Neutrophil (primary cell): ENCODE measurements around the gene DNAJB11.
A peak's percentile ranks its signal among the peaks of the same experiment; 100 is the strongest.

Experiments
- H3K27ac ChIP-seq: fragments of 200-600 bp; sonication (generic); 2 replicates; pipeline ENCODE4 v1.5.1; 2016; ENCODE audit warnings: mild to moderate bottlenecking, moderate library complexity
- H3K27me3 ChIP-seq: fragments of 200-600 bp; sonication (generic); 2 replicates; pipeline ENCODE4 v1.6.0; 2016; ENCODE audit warnings: mild to moderate bottlenecking
- H3K36me3 ChIP-seq: fragments of 200-600 bp; sonication (generic); 2 replicates; pipeline ENCODE4 v1.5.1; 2017
- H3K4me1 ChIP-seq, 2 experiments: fragments of 200-600 bp in 1 of 2; sonication (generic) in 1 of 2; 1 replicate in 1 of 2; 2 replicates in 1 of 2; pipeline versions ENCODE4 v1.5.1 to v1.6.1; 2013 to 2016; ENCODE audit warnings: low read depth in 1 of 2, low read length in 1 of 2, mild to moderate bottlenecking in 1 of 2, moderate library complexity in 1 of 2; ENCODE audit not compliant: control insufficient read depth in 1 of 2, insufficient read depth in 1 of 2
- H3K4me3 ChIP-seq, 2 experiments: fragments of 200-600 bp in 1 of 2; sonication (generic) in 1 of 2; 1 replicate in 1 of 2; 2 replicates in 1 of 2; pipeline ENCODE4 v1.5.1; 2013 to 2016; ENCODE audit warnings: low read depth in 1 of 2, low read length in 1 of 2, mild to moderate bottlenecking in 1 of 2, moderate library complexity in 1 of 2
- H3K9me3 ChIP-seq: fragments of 200-600 bp; sonication (generic); 2 replicates; pipeline ENCODE4 v1.5.1; 2016
- TF ChIP-seq, protein P1 (sequence below): fragments of 200-600 bp; sonication (generic); IDR thresholded peaks from 2 replicates; pipeline ENCODE4 v1.5.1; 2016; ENCODE audit warnings: antibody characterized with exemption

Gene DNAJB11

DNA sequence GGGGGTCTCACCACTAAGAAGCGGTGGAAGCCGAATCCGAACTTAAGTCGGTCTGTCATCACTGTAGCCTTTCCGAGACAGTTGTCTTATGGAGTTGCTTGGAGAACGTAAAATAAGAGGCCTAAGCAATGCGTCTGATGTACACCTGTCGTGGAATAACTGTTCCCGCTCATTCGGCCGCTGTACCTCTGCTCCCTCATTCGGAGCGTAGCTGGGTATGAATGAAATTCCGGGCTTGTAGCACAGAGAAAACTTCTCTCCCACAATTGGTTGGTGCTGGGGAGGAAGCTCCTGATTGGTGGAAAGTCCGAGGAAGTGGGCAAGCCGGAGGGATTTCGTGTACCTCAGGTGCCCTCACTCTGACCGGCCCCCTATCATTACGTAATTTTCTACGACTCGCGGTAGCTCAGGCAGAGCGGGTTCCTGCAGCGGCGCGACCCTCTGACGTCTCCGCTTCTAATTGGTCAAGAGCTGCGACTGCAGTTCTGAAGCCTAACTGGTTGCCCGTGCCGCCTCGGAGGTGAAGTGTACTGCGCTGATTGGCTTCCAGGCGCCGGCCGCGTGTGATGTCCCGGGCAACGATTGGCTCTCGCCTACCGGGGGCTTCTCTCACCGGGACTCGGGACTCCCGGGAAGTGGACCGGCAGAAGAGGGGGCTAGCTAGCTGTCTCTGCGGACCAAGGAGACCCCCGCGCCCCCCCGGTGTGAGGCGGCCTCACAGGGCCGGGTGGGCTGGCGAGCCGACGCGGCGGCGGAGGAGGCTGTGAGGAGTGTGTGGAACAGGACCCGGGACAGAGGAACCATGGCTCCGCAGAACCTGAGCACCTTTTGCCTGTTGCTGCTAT is at the start of gene DNAJB11:
Gene DNAJB11 (plus strand): TSS at position 625 of the 845 bp plus-strand sequence. CDS start 178 bp downstream, at position 803.
- TF ChIP-seq, protein P1, sequence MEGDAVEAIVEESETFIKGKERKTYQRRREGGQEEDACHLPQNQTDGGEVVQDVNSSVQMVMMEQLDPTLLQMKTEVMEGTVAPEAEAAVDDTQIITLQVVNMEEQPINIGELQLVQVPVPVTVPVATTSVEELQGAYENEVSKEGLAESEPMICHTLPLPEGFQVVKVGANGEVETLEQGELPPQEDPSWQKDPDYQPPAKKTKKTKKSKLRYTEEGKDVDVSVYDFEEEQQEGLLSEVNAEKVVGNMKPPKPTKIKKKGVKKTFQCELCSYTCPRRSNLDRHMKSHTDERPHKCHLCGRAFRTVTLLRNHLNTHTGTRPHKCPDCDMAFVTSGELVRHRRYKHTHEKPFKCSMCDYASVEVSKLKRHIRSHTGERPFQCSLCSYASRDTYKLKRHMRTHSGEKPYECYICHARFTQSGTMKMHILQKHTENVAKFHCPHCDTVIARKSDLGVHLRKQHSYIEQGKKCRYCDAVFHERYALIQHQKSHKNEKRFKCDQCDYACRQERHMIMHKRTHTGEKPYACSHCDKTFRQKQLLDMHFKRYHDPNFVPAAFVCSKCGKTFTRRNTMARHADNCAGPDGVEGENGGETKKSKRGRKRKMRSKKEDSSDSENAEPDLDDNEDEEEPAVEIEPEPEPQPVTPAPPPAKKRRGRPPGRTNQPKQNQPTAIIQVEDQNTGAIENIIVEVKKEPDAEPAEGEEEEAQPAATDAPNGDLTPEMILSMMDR: peak; percentile 74

DNA sequence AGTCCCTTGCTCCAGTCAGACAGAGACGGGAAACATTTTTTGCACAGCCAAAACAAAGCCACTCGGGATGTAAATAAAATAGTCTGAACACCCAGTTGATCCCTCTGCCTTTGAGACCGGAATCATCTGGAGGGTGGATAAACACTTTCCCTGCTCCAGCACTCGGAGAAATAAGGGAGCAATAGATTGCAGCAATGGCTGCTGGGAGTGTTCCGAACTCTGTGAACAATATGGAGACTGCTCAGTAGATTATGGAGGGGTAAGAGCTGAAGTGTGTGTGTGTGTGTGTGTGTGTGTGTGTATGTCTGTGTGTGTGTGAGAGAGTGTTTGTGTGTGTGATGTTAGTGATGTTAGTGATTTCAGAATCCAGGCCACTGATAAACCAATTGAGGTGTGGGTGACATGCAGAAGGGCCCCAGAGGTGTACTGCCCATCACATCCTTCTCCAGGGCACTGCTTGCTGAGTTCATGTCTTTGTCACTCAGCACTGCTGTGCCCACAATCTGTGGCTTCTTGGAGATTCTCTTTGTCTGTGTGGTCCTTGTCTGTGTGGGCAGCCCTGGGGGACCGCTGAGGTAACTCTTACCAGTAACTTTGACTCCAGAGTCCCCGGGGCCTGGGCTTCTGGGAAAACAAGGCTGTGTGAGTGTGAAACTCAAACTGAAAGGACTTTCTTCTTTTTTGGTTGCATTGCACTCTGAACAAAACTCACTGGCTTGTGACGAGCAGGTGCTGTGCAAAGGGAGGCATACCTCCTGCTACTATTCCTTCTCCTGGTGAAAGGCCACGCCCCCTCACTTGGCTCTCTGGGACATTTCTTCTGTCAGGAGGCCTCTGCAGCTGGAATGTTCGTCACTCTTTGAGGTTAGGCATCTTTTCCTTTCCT is 49.3 kb upstream of the DNAJB11 start:
- no peak overlapping the region for H3K4me3 ChIP-seq
- peaks cover 8 to 16% of the 10 kb centered on the region in 2 experiments for H3K4me1 ChIP-seq
- H3K27ac ChIP-seq: no peak overlapping the region
- H3K36me3 ChIP-seq: no peaks in the 10 kb centered on the region
- TF ChIP-seq, protein P1: no peak
- no peaks in the 10 kb centered on the region for H3K27me3 ChIP-seq
- H3K9me3 ChIP-seq: peaks cover 5% of the 10 kb centered on the region

More for the DNA sequence above, at the start of gene DNAJB11:
- Histone ChIP-seq H3K9me3 (no peaks in the 10 kb centered on the region), H3K4me1 (peaks cover 36% of the 10 kb centered on the region in 2 experiments), H3K36me3 (peaks cover 12% of the 10 kb centered on the region), H3K4me3 (peak within 1 kb of the TSS; percentile 83 to 94), H3K27ac (peak within 1 kb of the TSS; percentile 93), H3K27me3 (no peaks in the 10 kb centered on the region)

DNA sequence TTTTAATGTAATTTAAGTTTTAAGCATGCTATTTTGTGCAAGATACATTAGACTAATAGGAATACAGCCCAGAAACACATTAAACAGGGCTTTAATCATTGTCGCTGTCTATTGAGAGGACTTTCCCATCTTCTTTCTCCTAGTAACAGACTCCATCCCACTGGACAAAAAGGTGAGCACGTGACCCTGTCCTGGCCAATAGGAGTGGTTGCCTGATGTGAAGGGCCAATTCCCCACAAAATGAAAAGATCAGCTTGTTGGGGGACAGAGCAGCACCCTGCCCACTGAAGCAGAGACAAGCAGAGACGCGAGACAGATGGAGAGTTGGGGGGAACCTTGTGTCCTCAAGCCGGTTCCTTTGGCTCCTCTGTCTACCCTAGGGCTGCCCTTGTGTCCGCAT is 47.5 kb upstream of the DNAJB11 start:
- TF ChIP-seq, protein P1: no peak
- H3K36me3 ChIP-seq: no peaks in the 10 kb centered on the region
- peaks cover 8 to 16% of the 10 kb centered on the region in 2 experiments for H3K4me1 ChIP-seq

DNA sequence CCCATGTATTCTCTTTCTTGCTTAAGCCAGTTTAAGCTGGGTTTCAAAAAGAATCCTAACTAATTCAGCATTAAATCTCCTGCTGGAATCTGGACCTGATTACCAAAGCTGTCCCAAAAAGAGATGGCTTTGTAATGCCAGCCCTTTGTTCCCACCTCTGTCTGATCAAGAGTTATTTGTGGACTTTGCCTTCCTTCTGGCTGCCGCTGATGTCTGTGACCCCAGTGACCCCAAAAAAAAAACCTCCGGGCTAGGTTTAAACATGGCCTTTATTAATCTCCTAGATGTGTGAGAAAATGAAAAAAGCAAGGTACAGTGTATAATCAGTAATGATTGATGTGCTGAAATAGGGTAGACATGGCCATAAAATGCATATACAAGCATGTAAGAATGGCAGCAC is 47.1 kb upstream of the DNAJB11 start:
- H3K27me3 ChIP-seq: no peaks in the 10 kb centered on the region
- H3K27ac ChIP-seq: no peak overlapping the region
- TF ChIP-seq, protein P1: no peak
- H3K36me3 ChIP-seq: no peaks in the 10 kb centered on the region
- H3K9me3 ChIP-seq: no peaks in the 10 kb centered on the region
- H3K4me3 ChIP-seq: no peak overlapping the region
- peaks cover 8 to 13% of the 10 kb centered on the region in 2 experiments for H3K4me1 ChIP-seq

More for the DNA sequence above, 47.5 kb upstream of the DNAJB11 start:
- Histone ChIP-seq H3K27ac (no peak overlapping the region), H3K27me3 (no peaks in the 10 kb centered on the region), H3K9me3 (no peaks in the 10 kb centered on the region), H3K4me3 (no peak overlapping the region)

DNA sequence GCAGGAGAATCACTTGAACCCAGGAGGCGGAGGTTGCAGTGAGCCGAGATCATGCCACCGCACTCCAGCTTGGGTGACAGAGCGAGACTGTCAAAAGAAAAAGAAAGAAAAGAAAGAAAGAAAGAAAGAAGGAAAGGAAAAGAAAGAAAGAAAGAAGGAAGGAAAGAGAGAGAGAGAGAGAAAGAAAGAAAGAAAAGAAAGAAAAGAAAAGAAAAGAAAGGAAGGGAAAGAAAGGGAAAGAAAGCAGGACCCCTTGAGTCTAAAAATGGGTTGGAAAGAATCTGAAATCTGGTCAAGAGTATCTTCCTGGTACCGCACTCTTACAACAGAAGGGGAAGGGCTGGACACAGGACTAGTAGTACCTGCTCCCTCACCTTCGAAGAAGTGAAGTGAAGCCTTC is 45.9 kb upstream of the DNAJB11 start:
- Histone ChIP-seq H3K27me3 (no peaks in the 10 kb centered on the region), H3K4me1 (peaks cover 0 to 1% of the 10 kb centered on the region in 2 experiments), H3K4me3 (no peak overlapping the region), H3K9me3 (no peaks in the 10 kb centered on the region), H3K36me3 (no peaks in the 10 kb centered on the region), H3K27ac (no peak overlapping the region)
- TF ChIP-seq, protein P1: no peak
